CD8-positive, alpha-beta memory T cell (primary cell): Measurements from ENCODE around the gene MT1F. TPM values are rescaled to one million over a fixed set of nuclear protein-coding genes. Genes with fewer than 3 reads are reported as not detected.
"Not testable (repeated sequence)": the region's sequence is repeated elsewhere in the genome, so short reads cannot be mapped to it uniquely, and the experiment has no call there.

Experiments used
- CTCF ChIA-PET: fragments of 350-600 bp; sonication (Branson Sonifier 250); formaldehyde crosslinking; loops from one replicate; lab custom pipeline; 2021; ENCODE audit warnings: antibody characterized with exemption; lab: Charles Lee
- POLR2A ChIA-PET: fragments of 350-600 bp; sonication (Branson Sonifier 250); formaldehyde crosslinking; loops from one replicate; lab custom pipeline; 2021; ENCODE audit warnings: antibody characterized with exemption; lab: Charles Lee
- DNase-seq, 5 donors: peaks; one replicate each; pipeline versions ENCODE4 v3.0.0 to v3.0.0-alpha.2; 2020 to 2022; ENCODE audit warnings: mixed read lengths in 1 of 5
- H3K27ac ChIP-seq: one replicate; pipeline ENCODE4 v1.7.0; 2013; ENCODE audit warnings: low read depth, mild to moderate bottlenecking, low read length, moderate library complexity
- H3K27me3 ChIP-seq: 2 replicates; pipeline ENCODE4 v1.7.0; 2013; ENCODE audit warnings: low read length, mild to moderate bottlenecking; ENCODE audit not compliant: insufficient read depth, poor library complexity, severe bottlenecking
- H3K36me3 ChIP-seq: 2 replicates; pipeline ENCODE4 v1.7.0; 2013; ENCODE audit warnings: mild to moderate bottlenecking, low read length, moderate library complexity; ENCODE audit not compliant: insufficient read depth
- H3K4me1 ChIP-seq: 2 replicates; pipeline ENCODE4 v1.7.0; 2013; ENCODE audit warnings: mild to moderate bottlenecking, low read length, moderate library complexity; ENCODE audit not compliant: insufficient read depth
- H3K4me3 ChIP-seq: 2 replicates; pipeline ENCODE4 v1.7.0; 2013; ENCODE audit warnings: mild to moderate bottlenecking, low read length
- H3K9me3 ChIP-seq: 2 replicates; pipeline ENCODE4 v1.7.0; 2013; ENCODE audit warnings: mild to moderate bottlenecking, low read length
- H3K27ac Mint-ChIP-seq, 8 donors: one replicate each; pipeline ENCODE4 v1.8.0; 2020 to 2021; ENCODE audit warnings: mixed read lengths in 8 of 8, mild to moderate bottlenecking in 6 of 8, inconsistent platforms in 3 of 8, moderate library complexity in 3 of 8
- H3K27me3 Mint-ChIP-seq, 2 donors: one replicate each; pipeline ENCODE4 v1.8.0; 2020 to 2021; ENCODE audit warnings: mixed read lengths in 2 of 2, mild to moderate bottlenecking in 1 of 2, moderate library complexity in 1 of 2
- H3K36me3 Mint-ChIP-seq, 3 donors: one replicate each; pipeline ENCODE4 v1.8.0; 2020 to 2021; ENCODE audit warnings: mixed read lengths in 3 of 3, inconsistent platforms in 1 of 3, mild to moderate bottlenecking in 1 of 3
- H3K4me1 Mint-ChIP-seq, 3 donors: one replicate each; pipeline ENCODE4 v1.8.0; 2020 to 2021; ENCODE audit warnings: mixed read lengths in 3 of 3, inconsistent platforms in 1 of 3, mild to moderate bottlenecking in 1 of 3
- H3K4me3 Mint-ChIP-seq, 7 donors: one replicate each; pipeline ENCODE4 v1.8.0; 2020 to 2021; ENCODE audit warnings: mixed read lengths in 7 of 7, mild to moderate bottlenecking in 6 of 7, moderate library complexity in 4 of 7, inconsistent platforms in 2 of 7
- H3K9me3 Mint-ChIP-seq, 5 donors: one replicate each; pipeline ENCODE4 v1.8.0; 2020 to 2022; ENCODE audit warnings: mixed read lengths in 5 of 5, mild to moderate bottlenecking in 3 of 5, moderate library complexity in 2 of 5, inconsistent platforms in 1 of 5
- polyA plus RNA-seq: library from polyadenylated mRNA; unstranded; fragments of 300-500 nt; fragmentation: Illumina TruSeq; gene quantifications from one replicate; pipeline ENCODE4 v1.2.3, GENCODE V29; 2021
- total RNA-seq, 2 experiments: library from RNA; stranded (reverse); gene quantifications; one replicate each; pipeline ENCODE4 v1.2.3, GENCODE V29; 2021

Gene MT1F
- total and polyA plus RNA-seq, 3 experiments from 2014 or later = 17.9 to 60.7 (median 18.6) TPM

- Mint-ChIP-seq H3K4me1 (peaks cover 12 to 19% (median 14%) of the 10 kb centered on the region in 3 donors), H3K36me3 (peaks cover 0 to 2% (median 0%) of the 10 kb centered on the region in 3 donors), H3K27me3 (peaks cover 4 to 11% of the 10 kb centered on the region in 2 donors), H3K4me3 (no peak overlapping the region), H3K27ac (no peak overlapping the region), H3K9me3 (no peaks in the 10 kb centered on the region)
- H3K27ac ChIP-seq = no peak overlapping the region
- ChIA-PET POLR2A (no interaction called here), CTCF (interaction anchor here (1.7 kb wide), 1 partner anchor 23 kb away, joined by 5 read pairs; no protein-coding TSS in a partner anchor)
- H3K36me3 ChIP-seq = no peaks in the 10 kb centered on the region
- H3K9me3 ChIP-seq = no peaks in the 10 kb centered on the region
- H3K4me3 ChIP-seq = no peak overlapping the region
- peaks cover 9% of the 10 kb centered on the region for H3K4me1 ChIP-seq
- no peak for DNase-seq
- peaks cover 8% of the 10 kb centered on the region for H3K27me3 ChIP-seq
Observed at GRCh38 chr16:56620339-56620897, 37.3 kb upstream of the MT1F start.

- Mint-ChIP-seq H3K27ac (peak overlapping the region in 2 of 8 donors; percentile 23 to 90), H3K4me3 (peak overlapping the region in 1 of 7 donors; percentile 44), H3K4me1 (peaks cover 17 to 24% (median 22%) of the 10 kb centered on the region in 3 donors)
- CTCF ChIA-PET = interaction anchor here (1.1 to 1.7 kb wide), 2 partner anchors 21 to 22 kb away, joined by 5 read pairs; no protein-coding TSS in a partner anchor
- DNase-seq, H3K36me3 ChIP-seq, H3K27me3 Mint-ChIP-seq, H3K9me3 ChIP-seq, H3K9me3 Mint-ChIP-seq, H3K4me3 ChIP-seq, H3K36me3 Mint-ChIP-seq, POLR2A ChIA-PET, H3K27ac ChIP-seq: not testable (repeated sequence)
- Histone ChIP-seq H3K4me1 (peaks cover 17% of the 10 kb centered on the region), H3K27me3 (peaks cover 13% of the 10 kb centered on the region)
Observed at GRCh38 chr16:56621665-56622445, 35.9 kb upstream of the MT1F start.

- H3K27ac Mint-ChIP-seq = peak overlapping the region in 1 of 8 donors; percentile 1
- H3K4me3 ChIP-seq, H3K27ac ChIP-seq, H3K9me3 ChIP-seq, H3K36me3 Mint-ChIP-seq, H3K36me3 ChIP-seq, H3K9me3 Mint-ChIP-seq, H3K27me3 ChIP-seq, DNase-seq, H3K27me3 Mint-ChIP-seq: not testable (repeated sequence)
- POLR2A ChIA-PET = interaction anchor here (0.9 to 1.2 kb wide), 2 partner anchors 13 to 15 kb away, joined by 3 read pairs; partner anchors contain the start of gene MT2A
- H3K4me1 Mint-ChIP-seq = peaks cover 14 to 16% (median 15%) of the 10 kb centered on the region in 3 donors
- peak overlapping the region in 1 of 7 donors; percentile 44 for H3K4me3 Mint-ChIP-seq
- CTCF ChIA-PET = interaction anchor here (1.1 to 1.3 kb wide), 3 partner anchors 20 to 39 kb away, joined by 3 to 5 read pairs (median 4); no protein-coding TSS in a partner anchor
- peaks cover 13% of the 10 kb centered on the region for H3K4me1 ChIP-seq
Observed at GRCh38 chr16:56623184-56623583, 34.6 kb upstream of the MT1F start.

- peaks cover 14 to 16% (median 15%) of the 10 kb centered on the region in 3 donors for H3K4me1 Mint-ChIP-seq
- Histone ChIP-seq H3K4me3 (no peak overlapping the region), H3K9me3 (no peaks in the 10 kb centered on the region), H3K27ac (no peak overlapping the region), H3K36me3 (no peaks in the 10 kb centered on the region), H3K27me3 (peaks cover 7% of the 10 kb centered on the region), H3K4me1 (peaks cover 13% of the 10 kb centered on the region)
- H3K4me3 Mint-ChIP-seq = no peak overlapping the region
- CTCF ChIA-PET = interaction anchor here (0.6 to 1.3 kb wide), 5 partner anchors 14 to 864 kb away, joined by 3 to 4 read pairs (median 4); partner anchors contain the start of gene MT1A
- no peaks in the 10 kb centered on the region for H3K9me3 Mint-ChIP-seq
- peaks cover 0 to 2% (median 0%) of the 10 kb centered on the region in 3 donors for H3K36me3 Mint-ChIP-seq
- POLR2A ChIA-PET = interaction anchor here (0.9 to 1.2 kb wide), 2 partner anchors 13 to 15 kb away, joined by 3 read pairs; partner anchors contain the start of gene MT2A
- H3K27me3 Mint-ChIP-seq = peaks cover 0 to 2% of the 10 kb centered on the region in 2 donors
- H3K27ac Mint-ChIP-seq = no peak overlapping the region
- DNase-seq = no peak
Observed at GRCh38 chr16:56623637-56624036, 34.1 kb upstream of the MT1F start.

GRCh38 chr16:56625140-56625942, 32.4 kb upstream of the MT1F start, which contains the start of gene MT1E:
Gene MT1E, plus strand, starts transcription at chr16:56625781. Its CDS starts 71 bp downstream, at chr16:56625852.
- peak within 1 kb of the TSS; percentile 24 for H3K27ac ChIP-seq
- peak within 1 kb of the TSS; percentile 68 to 96 (median 86) for H3K27ac Mint-ChIP-seq
- CTCF ChIA-PET = interaction anchor here (0.9 to 2.6 kb wide), 6 partner anchors 8 to 111 kb away, joined by 3 to 10 read pairs (median 4); no protein-coding TSS in a partner anchor

GRCh38 chr16:56625943-56626654, 31.7 kb upstream of the MT1F start:
- Mint-ChIP-seq H3K36me3 (peaks cover 0 to 2% (median 0%) of the 10 kb centered on the region in 3 donors), H3K4me3 (peak overlapping the region; percentile 85 to 93 (median 91)), H3K27ac (peak overlapping the region; percentile 61 to 92 (median 82)), H3K4me1 (peaks cover 14 to 16% (median 15%) of the 10 kb centered on the region in 3 donors), H3K9me3 (no peaks in the 10 kb centered on the region), H3K27me3 (peaks cover 10 to 15% of the 10 kb centered on the region in 2 donors)
- POLR2A ChIA-PET = interaction anchor here (0.7 to 1.6 kb wide), 5 partner anchors 10 to 88 kb away, joined by 3 to 5 read pairs (median 3); partner anchors contain the start of genes MT1X and MT2A
- no peaks in the 10 kb centered on the region for H3K9me3 ChIP-seq
- no peaks in the 10 kb centered on the region for H3K36me3 ChIP-seq
- H3K4me3 ChIP-seq = peak overlapping the region; percentile 76
- DNase-seq = no peak
- peak overlapping the region; percentile 24 for H3K27ac ChIP-seq
- peaks cover 7% of the 10 kb centered on the region for H3K27me3 ChIP-seq
- peaks cover 13% of the 10 kb centered on the region for H3K4me1 ChIP-seq
- CTCF ChIA-PET = interaction anchor here (0.9 to 2.6 kb wide), 6 partner anchors 9 to 112 kb away, joined by 3 to 10 read pairs (median 4); no protein-coding TSS in a partner anchor

More at GRCh38 chr16:56625140-56625942, 32.4 kb upstream of the MT1F start, which contains the start of gene MT1E:
- DNase-seq = peak in 4 of 5 donors; percentile 28 to 76 (median 44)
- Histone ChIP-seq H3K36me3 (no peaks in the 10 kb centered on the region), H3K4me1 (peaks cover 13% of the 10 kb centered on the region), H3K27me3 (peaks cover 7% of the 10 kb centered on the region), H3K9me3 (no peaks in the 10 kb centered on the region), H3K4me3 (peak within 1 kb of the TSS; percentile 76)
- no peaks in the 10 kb centered on the region for H3K9me3 Mint-ChIP-seq
- peaks cover 14 to 16% (median 15%) of the 10 kb centered on the region in 3 donors for H3K4me1 Mint-ChIP-seq
- POLR2A ChIA-PET = interaction anchor here (0.6 to 1.6 kb wide), 7 partner anchors 11 to 199 kb away, joined by 3 to 5 read pairs (median 3); partner anchors contain the start of genes MT1X and MT2A
- H3K27me3 Mint-ChIP-seq = peaks cover 4 to 7% of the 10 kb centered on the region in 2 donors
- peaks cover 0 to 2% (median 0%) of the 10 kb centered on the region in 3 donors for H3K36me3 Mint-ChIP-seq
- H3K4me3 Mint-ChIP-seq = peak within 1 kb of the TSS; percentile 89 to 94 (median 92)
